ENCODE measurements around the gene CFAP92. TPM values are rescaled to one million over a fixed set of nuclear protein-coding genes. Genes with fewer than 3 reads are reported as not detected.

Gene CFAP92
- total RNA-seq, 1 experiment from 2014 or later = 1.2 TPM

- DNase-seq (ENCODE audit: low read depth) = no peak
- in situ Hi-C loops (cut with HindIII; ENCODE audit: low pct_unique_long_range_greater_than_20kb, low sequenced_read_pairs) = no loop called here
These were observed 2.9 kb upstream of the CFAP92 start for GRCh38 chr3:128996726-128997125.

GRCh38 chr3:128996200-128996599 is 2.3 kb upstream of the CFAP92 start:
- in situ Hi-C loops (cut with HindIII; ENCODE audit: low pct_unique_long_range_greater_than_20kb, low sequenced_read_pairs) = no loop called here
- DNase-seq (ENCODE audit: low read depth) = no peak

- DNase-seq (ENCODE audit: low read depth) = no peak
- in situ Hi-C loops (cut with HindIII; ENCODE audit: low pct_unique_long_range_greater_than_20kb, low sequenced_read_pairs) = no loop called here
These were observed 1.9 kb upstream of the CFAP92 start for GRCh38 chr3:128995737-128996136.

GRCh38 chr3:128994581-128995546 is 988 bp upstream of the CFAP92 start:
- no peak for DNase-seq (ENCODE audit: low read depth)
- in situ Hi-C loops (cut with HindIII; ENCODE audit: low pct_unique_long_range_greater_than_20kb, low sequenced_read_pairs) = no loop called here

- in situ Hi-C loops (cut with HindIII; ENCODE audit: low pct_unique_long_range_greater_than_20kb, low sequenced_read_pairs) = no loop called here
- no peak for DNase-seq (ENCODE audit: low read depth)
These were observed 267 bp upstream of the CFAP92 start for GRCh38 chr3:128994173-128994512.

- in situ Hi-C loops (cut with HindIII; ENCODE audit: low pct_unique_long_range_greater_than_20kb, low sequenced_read_pairs) = no loop called here
- no peak for DNase-seq (ENCODE audit: low read depth)
These were observed 883 bp downstream of the CFAP92 start for GRCh38 chr3:128992926-128993460.

GRCh38 chr3:128991355-128991895 is 2.5 kb downstream of the CFAP92 start:
- DNase-seq (ENCODE audit: low read depth) = no peak
- in situ Hi-C loops (cut with HindIII; ENCODE audit: low pct_unique_long_range_greater_than_20kb, low sequenced_read_pairs) = no loop called here

GRCh38 chr3:128988286-128988685 is 5.6 kb downstream of the CFAP92 start:
- no peak for DNase-seq (ENCODE audit: low read depth)
- in situ Hi-C loops (cut with HindIII; ENCODE audit: low pct_unique_long_range_greater_than_20kb, low sequenced_read_pairs) = no loop called here

GRCh38 chr3:128987302-128988100 is 6.4 kb downstream of the CFAP92 start:
- no peak for DNase-seq (ENCODE audit: low read depth)
- in situ Hi-C loops (cut with HindIII; ENCODE audit: low pct_unique_long_range_greater_than_20kb, low sequenced_read_pairs) = no loop called here

GRCh38 chr3:128984596-128984995 is 9.3 kb downstream of the CFAP92 start:
- in situ Hi-C loops (cut with HindIII; ENCODE audit: low pct_unique_long_range_greater_than_20kb, low sequenced_read_pairs) = no loop called here
- DNase-seq (ENCODE audit: low read depth) = no peak

- no peak for DNase-seq (ENCODE audit: low read depth)
- in situ Hi-C loops (cut with HindIII; ENCODE audit: low pct_unique_long_range_greater_than_20kb, low sequenced_read_pairs) = no loop called here
These were observed 10.4 kb downstream of the CFAP92 start for GRCh38 chr3:128983293-128984069.

GRCh38 chr3:128975276-128975675 is 18.6 kb downstream of the CFAP92 start:
- in situ Hi-C loops (cut with HindIII; ENCODE audit: low pct_unique_long_range_greater_than_20kb, low sequenced_read_pairs) = no loop called here
- DNase-seq (ENCODE audit: low read depth) = no peak

- DNase-seq (ENCODE audit: low read depth) = no peak
- in situ Hi-C loops (cut with HindIII; ENCODE audit: low pct_unique_long_range_greater_than_20kb, low sequenced_read_pairs) = no loop called here
These were observed 19.8 kb downstream of the CFAP92 start for GRCh38 chr3:128973988-128974564.

- DNase-seq (ENCODE audit: low read depth) = no peak
- in situ Hi-C loops (cut with HindIII; ENCODE audit: low pct_unique_long_range_greater_than_20kb, low sequenced_read_pairs) = no loop called here
These were observed 22.3 kb downstream of the CFAP92 start for GRCh38 chr3:128971421-128972100.

GRCh38 chr3:128970740-128971047 is 23.2 kb downstream of the CFAP92 start:
- in situ Hi-C loops (cut with HindIII; ENCODE audit: low pct_unique_long_range_greater_than_20kb, low sequenced_read_pairs) = no loop called here
- no peak for DNase-seq (ENCODE audit: low read depth)

- in situ Hi-C loops (cut with HindIII; ENCODE audit: low pct_unique_long_range_greater_than_20kb, low sequenced_read_pairs) = no loop called here
- DNase-seq (ENCODE audit: low read depth) = peak; percentile 29
These were observed 23.7 kb downstream of the CFAP92 start for GRCh38 chr3:128969993-128970739.

All from Caki2 (cell line).